NCI-H82 treated with DMSO at 0.1 percent for 48 hours (cell line): ENCODE data around the gene APOBEC3B.
"Not testable (repeated sequence)": the region's sequence is repeated elsewhere in the genome, so short reads cannot be mapped to it uniquely, and the experiment has no call there.

Experiments
- DNase-seq: peaks from one replicate; lab custom pipeline; 2025; ENCODE audit not compliant: unreplicated experiment; lab: John Stamatoyannopoulos, UW

The APOBEC3B gene

DNA sequence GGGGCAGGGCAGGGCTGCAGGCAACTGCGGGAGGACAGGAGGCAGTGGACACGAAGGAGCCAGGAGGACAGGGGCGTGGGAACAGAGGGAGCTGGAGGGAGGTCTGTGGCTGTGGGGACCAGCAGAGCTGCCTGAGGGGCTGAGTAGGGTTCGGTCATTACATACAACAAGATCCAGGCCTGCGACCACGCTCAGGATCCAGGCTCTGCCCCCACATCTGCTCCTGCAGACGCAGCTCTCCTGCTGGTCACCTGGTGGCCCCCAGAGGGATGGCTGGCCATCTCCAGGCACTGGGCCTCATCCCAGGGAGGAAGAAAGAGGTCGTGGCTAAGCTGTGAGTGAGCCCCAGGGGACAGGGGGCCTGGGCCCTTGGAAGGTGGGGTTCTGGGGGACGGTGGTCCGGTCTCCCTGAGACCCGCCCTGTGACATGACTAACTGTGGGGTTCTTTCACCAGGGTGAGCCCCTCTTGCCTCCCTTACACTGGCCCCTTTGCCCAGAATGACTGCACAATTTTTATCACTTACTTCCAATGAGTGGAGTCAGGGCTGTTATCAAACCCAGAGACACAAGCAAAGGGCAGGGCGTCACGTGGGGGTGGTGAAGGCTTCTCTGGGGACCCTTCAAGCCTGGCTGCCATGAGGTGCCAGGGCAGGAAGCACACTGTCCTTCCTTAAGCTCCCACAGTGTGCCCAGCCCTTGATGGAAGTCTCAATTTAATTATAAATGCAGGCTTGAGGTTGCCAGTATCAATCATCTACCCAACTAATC, 31.4 kb upstream of the APOBEC3B start:
- DNase-seq, result no peak

- DNase-seq, result no peak
Observed at GRCh38 chr22:38951734-38952133, 30.4 kb upstream of the APOBEC3B start.

DNA sequence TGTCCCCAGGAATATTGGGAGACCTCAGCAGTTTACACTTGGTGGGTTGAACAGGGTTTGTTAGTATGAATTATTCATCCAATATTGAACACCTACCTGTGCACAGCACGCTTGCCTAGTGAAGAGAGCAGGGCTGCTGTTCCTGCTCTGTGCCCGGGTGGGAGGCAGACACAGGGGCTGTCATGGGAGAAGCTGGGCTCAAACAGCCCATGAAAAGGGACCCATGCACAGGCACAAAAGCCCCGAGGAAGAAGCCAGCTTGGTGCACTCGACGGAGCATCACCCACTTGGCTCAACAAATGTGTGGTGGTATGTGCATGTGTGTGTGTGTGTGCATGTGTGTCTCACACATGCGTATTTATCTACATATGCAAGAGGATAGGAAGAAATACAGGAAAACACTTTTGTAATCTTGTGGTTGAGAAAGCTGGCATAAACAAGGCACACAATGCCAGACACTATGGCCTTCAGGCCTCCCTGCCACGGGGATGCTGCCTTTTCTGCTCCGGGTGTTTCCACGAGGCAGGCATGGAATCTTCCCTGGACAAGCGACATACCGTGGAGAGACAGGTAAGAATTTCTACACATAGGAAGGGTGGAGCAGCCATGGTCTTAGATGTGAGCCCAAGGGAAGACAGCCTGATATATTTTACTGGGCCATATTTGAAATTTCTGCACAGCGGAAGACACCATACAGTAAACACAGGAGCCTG, 29.7 kb upstream of the APOBEC3B start:
- DNase-seq, result no peak

DNA sequence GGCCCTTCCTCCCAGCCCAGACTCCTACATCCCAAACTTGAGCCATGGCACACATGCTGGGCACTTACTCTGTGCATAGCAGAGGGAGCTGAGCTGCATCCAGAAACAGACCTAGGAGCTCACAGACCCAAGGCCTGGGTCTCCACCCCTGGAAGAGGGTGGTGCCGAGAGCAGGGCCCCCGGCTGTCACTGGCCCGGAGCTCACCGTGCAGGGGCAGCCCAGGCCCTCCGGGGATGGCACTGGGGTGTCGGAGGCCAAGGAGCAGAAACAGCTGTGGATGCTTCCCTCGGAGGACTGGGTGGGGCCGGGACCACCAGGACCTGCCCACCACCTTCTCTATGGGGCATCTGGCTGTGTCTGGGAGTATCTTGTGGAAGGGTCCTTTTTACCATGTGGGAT, 29.1 kb upstream of the APOBEC3B start:
- no peak for DNase-seq

GRCh38 chr22:38953577-38954413, 28.4 kb upstream of the APOBEC3B start:
- no peak for DNase-seq

DNA sequence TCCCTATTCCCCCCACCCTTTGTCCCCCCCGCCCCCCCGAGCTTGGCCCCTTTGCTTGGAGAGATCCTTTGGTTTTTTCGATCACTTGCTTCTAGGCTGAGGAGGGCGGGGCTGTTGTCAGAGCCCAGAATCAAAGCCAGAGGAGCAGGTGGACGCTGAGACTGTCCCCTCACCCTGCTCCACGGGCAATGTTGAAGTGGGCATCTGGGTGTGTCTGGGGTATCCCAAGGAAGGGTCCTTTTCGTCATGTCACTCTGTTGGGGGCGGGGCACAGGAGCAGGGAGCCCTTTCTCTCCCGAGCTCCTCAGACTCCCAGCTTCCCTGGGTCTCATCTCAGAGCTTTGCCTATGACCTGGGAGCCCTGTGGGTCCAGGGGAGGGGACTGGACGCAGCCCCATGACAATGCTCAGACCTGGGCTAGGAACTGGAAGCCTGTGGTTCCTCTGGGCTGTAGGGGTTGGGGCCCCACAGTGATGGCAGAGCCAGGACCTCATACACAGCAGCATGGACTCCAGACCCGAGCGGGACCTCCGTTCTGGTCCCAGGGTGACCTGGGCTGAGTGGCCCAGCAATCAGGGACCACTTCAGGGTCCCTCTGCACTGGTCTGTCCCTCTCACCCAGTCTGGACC, 27.6 kb upstream of the APOBEC3B start:
- DNase-seq, result no peak

GRCh38 chr22:38955250-38955905, 26.8 kb upstream of the APOBEC3B start:
- no peak for DNase-seq

- DNase-seq, result no peak
Observed at GRCh38 chr22:38955926-38956325, 26.2 kb upstream of the APOBEC3B start.

GRCh38 chr22:38956551-38956950, 25.6 kb upstream of the APOBEC3B start:
- DNase-seq, result no peak

DNA sequence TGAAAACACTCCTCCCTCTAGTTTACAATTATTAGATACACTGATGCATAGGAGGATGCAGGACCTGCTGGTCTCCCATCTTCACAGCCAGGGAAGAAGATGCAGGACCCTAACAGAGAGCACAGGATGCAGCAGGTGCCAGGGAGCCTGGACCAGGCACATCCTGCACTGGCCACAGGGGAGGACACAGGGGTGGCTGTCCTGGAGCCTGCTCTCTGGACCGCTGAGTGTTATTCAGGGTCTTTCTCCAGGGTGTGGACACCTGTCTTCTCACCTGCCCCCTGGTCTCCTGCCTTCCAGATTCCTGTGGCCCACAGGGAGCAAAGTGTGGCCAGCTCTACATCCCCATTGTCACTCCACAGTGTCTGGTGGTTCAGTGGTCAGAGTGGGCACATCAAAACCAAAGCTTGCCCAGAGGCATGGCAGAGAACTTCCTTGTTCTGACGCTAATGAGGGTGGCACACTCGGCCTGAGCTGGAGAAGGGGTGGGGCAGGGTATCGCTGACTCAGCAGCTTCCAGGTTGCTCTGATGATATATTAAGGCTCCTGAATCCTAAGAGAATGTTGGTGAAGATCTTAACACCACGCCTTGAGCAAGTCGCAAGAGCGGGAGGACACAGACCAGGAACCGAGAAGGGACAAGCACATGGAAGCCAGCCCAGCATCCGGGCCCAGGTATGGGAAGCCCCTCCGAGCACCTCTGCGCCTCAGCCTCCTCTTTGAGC, 24.9 kb upstream of the APOBEC3B start, which contains the start of gene APOBEC3A:
APOBEC3A (plus strand) TSS at position 564 of the 725 bp plus-strand sequence; CDS start at position 647, 83 bp downstream.
- DNase-seq, result no peak

DNA sequence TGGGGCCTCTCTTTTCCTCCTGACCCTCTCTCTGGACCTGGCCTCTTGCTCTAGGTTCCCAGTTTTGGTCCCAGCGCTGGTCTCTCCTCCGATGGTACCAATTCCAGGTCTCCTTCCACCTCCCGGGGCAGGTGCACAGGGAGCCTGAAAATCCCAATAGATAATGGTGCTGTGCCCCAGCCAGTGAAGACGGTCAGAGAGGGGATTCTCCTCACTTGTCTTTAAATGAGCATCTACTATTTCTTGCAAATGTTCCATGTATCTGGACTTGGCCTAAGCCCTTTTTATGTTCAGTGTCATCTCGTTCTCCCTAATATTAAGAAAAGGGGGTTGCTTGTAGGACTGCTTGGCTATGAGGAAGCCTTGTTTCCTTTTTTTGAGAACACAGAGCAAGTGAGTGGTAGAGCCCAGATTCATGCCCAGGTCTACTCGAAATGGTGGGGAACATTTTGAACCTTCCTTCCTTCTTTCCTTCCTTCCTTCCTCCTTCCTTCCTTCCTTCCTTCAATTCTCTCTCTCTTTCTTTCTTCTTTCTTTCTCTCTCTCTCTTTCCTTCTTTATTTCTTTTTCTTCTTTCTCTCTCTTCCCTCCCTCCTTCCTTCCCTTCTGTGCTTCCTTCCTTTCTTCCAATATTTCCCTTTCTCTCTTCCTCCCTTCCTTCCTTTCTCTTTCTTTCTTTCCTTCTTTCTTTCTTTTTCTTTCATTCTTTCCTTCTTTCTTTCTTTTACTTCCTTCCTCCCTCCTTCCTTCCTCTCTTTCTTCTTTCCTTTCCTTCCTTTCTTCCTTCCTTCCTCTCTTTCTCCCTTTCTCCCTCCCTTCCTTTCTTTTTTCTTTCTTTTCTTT, 24.1 kb upstream of the APOBEC3B start:
- DNase-seq, result no peak

DNA sequence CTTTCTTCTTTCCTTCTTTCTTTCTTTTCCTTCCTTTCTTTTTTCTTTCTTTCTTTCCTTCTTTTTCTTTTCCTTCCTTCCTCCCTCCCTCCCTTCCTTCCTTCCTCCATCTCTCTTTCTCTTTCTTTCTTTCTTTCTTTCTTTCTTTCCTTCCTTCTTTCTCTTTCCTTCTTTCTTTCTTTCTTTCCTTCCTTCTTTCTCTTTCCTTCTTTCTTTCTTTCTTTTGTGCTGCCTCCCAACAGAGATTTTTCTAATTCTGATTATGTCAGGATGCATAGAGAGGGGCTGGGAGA, 23.6 kb upstream of the APOBEC3B start:
- not testable (repeated sequence) for DNase-seq

DNA sequence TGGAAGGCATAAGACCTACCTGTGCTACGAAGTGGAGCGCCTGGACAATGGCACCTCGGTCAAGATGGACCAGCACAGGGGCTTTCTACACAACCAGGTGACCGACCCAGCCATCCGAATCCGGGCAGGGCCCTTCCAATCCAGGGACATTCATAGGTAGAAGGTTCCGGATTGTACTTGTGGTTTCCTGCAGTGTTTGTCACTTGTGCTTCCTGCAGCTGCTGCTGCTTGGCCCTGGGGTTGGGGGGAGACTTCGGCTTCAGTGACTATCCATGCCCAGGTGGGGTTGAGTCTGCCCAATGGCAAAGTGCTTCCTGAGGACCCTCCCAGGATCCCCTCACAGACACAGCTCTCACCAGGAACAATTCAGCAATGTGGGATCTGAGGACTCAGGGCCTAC, 22.6 kb upstream of the APOBEC3B start:
- no peak for DNase-seq

DNA sequence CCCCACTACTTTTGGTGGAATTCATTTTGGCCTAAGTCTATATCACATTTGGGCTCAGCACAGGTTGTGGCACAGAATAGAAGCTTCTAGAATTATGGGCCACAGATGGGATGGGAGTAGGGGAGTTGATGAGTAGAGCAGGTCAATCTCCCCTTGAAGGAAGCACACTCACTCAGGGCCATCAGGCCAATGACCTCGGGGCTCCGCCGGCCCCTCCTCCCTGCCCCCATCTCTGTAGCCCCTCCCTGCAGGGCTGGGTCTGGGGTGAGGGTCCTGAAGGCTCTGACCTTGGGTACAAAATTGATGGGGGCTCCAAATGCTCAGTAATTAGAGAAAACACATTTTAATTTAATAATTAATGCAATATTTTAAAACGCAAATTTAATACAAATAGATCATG, 21.5 kb upstream of the APOBEC3B start:
- not testable (repeated sequence) for DNase-seq

- not testable (repeated sequence) for DNase-seq
Observed at GRCh38 chr22:38963291-38963738, 18.8 kb upstream of the APOBEC3B start.

GRCh38 chr22:38963872-38964271, 18.3 kb upstream of the APOBEC3B start:
- DNase-seq, result no peak

GRCh38 chr22:38964306-38964705, 17.8 kb upstream of the APOBEC3B start:
- DNase-seq, result no peak

GRCh38 chr22:38964989-38965388, 17.2 kb upstream of the APOBEC3B start:
- no peak for DNase-seq
